Right atrium auricular region (tissue), 2 donors: Measurements from ENCODE around the gene TMEM185B. TPM values are rescaled to one million over a fixed set of nuclear protein-coding genes. Genes with fewer than 3 reads are reported as not detected.

Experiments used
- DNase-seq: peaks from one replicate; pipeline ENCODE4 v3.0.0-alpha.2; 2019; ENCODE audit warnings: low spot score
- H3K27ac ChIP-seq, 2 donors: fragments of 200-600 bp; sonication (generic); 1 replicate in 1 of 2; 2 replicates in 1 of 2; pipeline ENCODE4 v1.5.1; 2016 to 2019
- H3K27me3 ChIP-seq, 2 donors: fragments of 200-600 bp; sonication (generic); one replicate each; pipeline versions ENCODE4 v1.5.1 to v1.6.0; 2017 to 2019
- H3K36me3 ChIP-seq: fragments of 200-600 bp; sonication (generic); one replicate; pipeline ENCODE4 v1.5.1; 2016
- H3K4me1 ChIP-seq, 2 donors: fragments of 200-600 bp; sonication (generic); one replicate each; pipeline versions ENCODE4 v1.5.1 to v1.6.0; 2017 to 2019
- H3K4me3 ChIP-seq, 2 donors: fragments of 200-600 bp; sonication (generic); 1 replicate in 1 of 2; 2 replicates in 1 of 2; pipeline ENCODE4 v1.5.1; 2017 to 2019; ENCODE audit warnings: mild to moderate bottlenecking in 1 of 2, moderate library complexity in 1 of 2
- H3K9me3 ChIP-seq, 2 donors: fragments of 200-600 bp; sonication (generic); one replicate each; pipeline ENCODE4 v1.5.1; 2019
- CTCF ChIP-seq, 2 donors: fragments of 200-600 bp; sonication (generic); IDR thresholded peaks; one replicate each; pipeline ENCODE4 v1.5.1; 2019; ENCODE audit warnings: antibody characterized with exemption in 2 of 2
- total RNA-seq, 2 donors: library from RNA; depleted of rRNA; stranded (reverse); fragments of >200 nt; gene quantifications; one replicate each; pipeline ENCODE4 v1.1.0, GENCODE V29; 2016

TMEM185B gene
- total RNA-seq, 2 donors from 2014 or later: 31.8 to 33.2 TPM

GRCh38 chr2:120258196-120258595 lies 35.0 kb upstream of the TMEM185B start:
- Histone ChIP-seq H3K36me3 (no peaks in the 10 kb centered on the region), H3K9me3 (no peaks in the 10 kb centered on the region), H3K4me3 (no peak overlapping the region), H3K27ac (no peak overlapping the region), H3K27me3 (no peaks in the 10 kb centered on the region), H3K4me1 (peaks cover 0 to 57% of the 10 kb centered on the region in 2 donors)
- no peak for DNase-seq
- no peak for TF ChIP-seq CTCF (IDR thresholded peaks at IDR 0.05)

DNA sequence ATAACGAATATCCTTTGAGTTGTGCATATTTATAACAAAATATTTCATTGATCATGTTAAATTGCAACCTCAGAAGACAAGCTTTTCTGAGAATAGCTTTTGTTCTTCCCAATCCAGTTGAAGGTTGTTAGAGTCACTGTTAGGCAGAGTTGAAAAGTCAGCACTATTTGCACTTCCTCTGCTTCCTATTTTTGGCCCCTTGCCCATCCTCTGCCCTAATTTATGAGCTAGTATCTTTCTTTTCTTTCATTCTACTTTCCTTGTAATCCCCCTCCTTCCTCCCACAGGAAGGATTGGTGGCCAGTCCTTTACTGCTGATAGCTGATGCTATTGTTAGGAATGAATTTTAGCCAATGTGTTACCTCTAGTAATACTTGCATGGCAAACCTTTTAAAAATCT lies 34.3 kb upstream of the TMEM185B start:
- no peaks in the 10 kb centered on the region for H3K27me3 ChIP-seq
- no peak for DNase-seq
- H3K27ac ChIP-seq: no peak overlapping the region
- H3K36me3 ChIP-seq: no peaks in the 10 kb centered on the region
- TF ChIP-seq CTCF (IDR thresholded peaks at IDR 0.05): no peak
- no peak overlapping the region for H3K4me3 ChIP-seq
- peaks cover 0 to 54% of the 10 kb centered on the region in 2 donors for H3K4me1 ChIP-seq
- no peaks in the 10 kb centered on the region for H3K9me3 ChIP-seq

GRCh38 chr2:120256651-120257000 lies 33.4 kb upstream of the TMEM185B start:
- peaks cover 0 to 50% of the 10 kb centered on the region in 2 donors for H3K4me1 ChIP-seq

DNA sequence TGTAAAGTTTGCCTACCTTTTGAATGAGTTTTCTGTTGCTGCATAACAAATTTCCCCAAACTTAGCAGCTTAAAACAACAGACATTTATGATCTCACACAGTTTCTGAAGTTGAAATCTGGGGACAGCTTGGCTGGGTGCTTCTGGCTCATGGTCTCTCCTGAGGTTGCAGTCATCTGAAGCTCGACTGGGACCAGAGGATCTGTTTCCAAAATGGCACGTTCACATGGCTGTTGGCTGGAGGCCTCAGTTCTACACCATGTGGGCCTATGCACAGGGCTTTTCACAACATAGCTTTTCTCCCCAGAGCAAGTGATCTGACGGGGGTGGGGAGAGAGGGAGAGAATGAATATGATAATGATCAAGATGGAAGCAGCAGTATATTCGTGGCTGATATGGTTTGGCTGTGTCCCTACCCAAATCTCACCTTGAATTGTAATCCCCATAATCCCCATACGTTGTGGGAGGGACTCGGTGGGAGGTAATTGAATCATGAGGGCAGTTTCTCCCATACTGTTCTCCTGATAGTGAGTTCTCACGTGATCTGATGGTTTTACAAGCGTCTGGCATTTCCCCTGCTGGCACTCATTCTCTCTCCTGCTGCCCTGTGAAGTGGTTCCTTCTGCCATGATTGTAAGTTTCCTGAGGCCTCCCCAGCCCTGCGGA lies 32.9 kb upstream of the TMEM185B start:
- no peak for TF ChIP-seq CTCF (IDR thresholded peaks at IDR 0.05)

More at GRCh38 chr2:120256651-120257000, 33.4 kb upstream of the TMEM185B start:
- Histone ChIP-seq H3K4me3 (no peak overlapping the region), H3K27me3 (no peaks in the 10 kb centered on the region), H3K9me3 (no peaks in the 10 kb centered on the region), H3K27ac (no peak overlapping the region), H3K36me3 (no peaks in the 10 kb centered on the region)
- DNase-seq: no peak
- TF ChIP-seq CTCF (IDR thresholded peaks at IDR 0.05): no peak

DNA sequence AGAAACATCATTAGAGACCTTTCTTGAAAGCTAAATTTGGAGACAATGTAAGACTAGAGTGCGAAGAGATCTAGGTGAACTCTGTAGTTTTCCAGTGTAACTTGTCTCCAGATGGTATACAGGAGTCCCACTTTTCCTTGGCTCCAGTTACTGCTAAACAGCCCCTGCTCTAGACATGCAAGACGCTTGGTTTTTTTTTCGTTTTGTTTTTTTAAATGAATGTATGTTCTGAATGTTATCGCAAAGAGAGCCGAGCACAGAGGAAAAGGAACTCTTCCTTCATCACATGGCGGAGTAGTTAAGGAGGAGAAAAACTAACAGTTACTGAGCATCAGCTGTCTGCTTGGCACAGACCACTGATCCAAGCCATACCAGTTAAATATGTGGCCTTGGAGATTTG lies 31.9 kb upstream of the TMEM185B start:
- no peak overlapping the region for H3K4me3 ChIP-seq
- DNase-seq: no peak
- H3K27me3 ChIP-seq: no peaks in the 10 kb centered on the region
- no peak overlapping the region for H3K27ac ChIP-seq
- H3K4me1 ChIP-seq: peaks cover 0 to 47% of the 10 kb centered on the region in 2 donors
- H3K36me3 ChIP-seq: no peaks in the 10 kb centered on the region
- no peaks in the 10 kb centered on the region for H3K9me3 ChIP-seq
- no peak for TF ChIP-seq CTCF (IDR thresholded peaks at IDR 0.05)

More for the DNA sequence above, 32.9 kb upstream of the TMEM185B start:
- no peak overlapping the region for H3K27ac ChIP-seq
- DNase-seq: no peak
- peaks cover 0 to 47% of the 10 kb centered on the region in 2 donors for H3K4me1 ChIP-seq
- no peaks in the 10 kb centered on the region for H3K36me3 ChIP-seq
- no peak overlapping the region for H3K4me3 ChIP-seq
- H3K27me3 ChIP-seq: no peaks in the 10 kb centered on the region
- H3K9me3 ChIP-seq: no peaks in the 10 kb centered on the region

DNA sequence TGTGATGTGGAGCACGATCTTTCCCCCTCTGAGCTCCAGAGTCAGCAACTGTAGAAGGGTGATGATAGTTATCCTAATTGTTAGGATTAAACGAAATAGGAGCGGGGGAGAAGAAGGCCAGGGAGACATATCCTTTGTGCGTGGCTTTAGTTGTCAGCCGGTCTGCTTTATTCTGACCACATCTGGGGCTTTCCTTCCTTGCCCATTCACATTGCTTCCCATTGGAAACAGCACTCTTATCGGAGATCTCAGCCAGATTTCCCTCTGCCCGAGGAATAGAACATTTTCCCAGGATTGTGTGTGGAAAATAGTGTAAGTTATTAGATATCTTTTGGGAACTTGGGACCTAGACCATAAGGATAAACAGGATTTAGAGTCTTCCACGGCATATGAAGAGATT lies 31.0 kb upstream of the TMEM185B start:
- Histone ChIP-seq H3K9me3 (no peaks in the 10 kb centered on the region), H3K27me3 (no peaks in the 10 kb centered on the region), H3K36me3 (no peaks in the 10 kb centered on the region), H3K4me1 (peaks cover 0 to 47% of the 10 kb centered on the region in 2 donors), H3K4me3 (peak overlapping the region; percentile 67 to 78), H3K27ac (peak overlapping the region in 1 of 2 donors; percentile 91)
- no peak for TF ChIP-seq CTCF (IDR thresholded peaks at IDR 0.05)
- DNase-seq: no peak
